Uterus (tissue), 2 donors: ENCODE measurements around the gene KRTAP10-3.

Source experiments
- POLR2A ChIP-seq, 2 donors: fragments of 450-650 bp; IDR thresholded peaks; one replicate each; pipeline ENCODE4 v1.6.1; 2016; ENCODE audit warnings: antibody characterized with exemption in 2 of 2, mild to moderate bottlenecking in 1 of 2, moderate library complexity in 1 of 2
- TF ChIP-seq, protein P1 (sequence below), 4 experiments: fragments of 200-600 bp in 2 of 4; fragments of 450-650 bp in 2 of 4; sonication (generic) in 2 of 4; IDR thresholded peaks; one replicate each; pipeline ENCODE4 v1.5.1; 2016 to 2019; ENCODE audit warnings: antibody characterized with exemption in 4 of 4, mild to moderate bottlenecking in 2 of 4, moderate library complexity in 1 of 4

DNA sequence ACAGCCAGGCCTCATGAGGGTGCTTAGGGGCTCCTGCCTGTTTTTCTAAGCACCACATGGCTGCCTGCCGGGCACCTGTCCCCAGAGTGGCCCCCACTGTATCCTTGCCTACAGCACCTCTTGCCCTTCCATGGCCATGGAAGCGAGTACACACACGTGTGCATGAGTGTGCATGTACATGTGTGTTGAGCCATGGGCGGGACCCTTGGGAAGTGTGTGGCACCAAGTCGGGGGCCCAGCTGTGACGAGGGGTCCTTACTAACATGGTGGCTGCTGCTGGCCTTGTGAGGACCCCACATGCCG is 44.4 kb downstream of the KRTAP10-3 start:
- TF ChIP-seq, protein P1, sequence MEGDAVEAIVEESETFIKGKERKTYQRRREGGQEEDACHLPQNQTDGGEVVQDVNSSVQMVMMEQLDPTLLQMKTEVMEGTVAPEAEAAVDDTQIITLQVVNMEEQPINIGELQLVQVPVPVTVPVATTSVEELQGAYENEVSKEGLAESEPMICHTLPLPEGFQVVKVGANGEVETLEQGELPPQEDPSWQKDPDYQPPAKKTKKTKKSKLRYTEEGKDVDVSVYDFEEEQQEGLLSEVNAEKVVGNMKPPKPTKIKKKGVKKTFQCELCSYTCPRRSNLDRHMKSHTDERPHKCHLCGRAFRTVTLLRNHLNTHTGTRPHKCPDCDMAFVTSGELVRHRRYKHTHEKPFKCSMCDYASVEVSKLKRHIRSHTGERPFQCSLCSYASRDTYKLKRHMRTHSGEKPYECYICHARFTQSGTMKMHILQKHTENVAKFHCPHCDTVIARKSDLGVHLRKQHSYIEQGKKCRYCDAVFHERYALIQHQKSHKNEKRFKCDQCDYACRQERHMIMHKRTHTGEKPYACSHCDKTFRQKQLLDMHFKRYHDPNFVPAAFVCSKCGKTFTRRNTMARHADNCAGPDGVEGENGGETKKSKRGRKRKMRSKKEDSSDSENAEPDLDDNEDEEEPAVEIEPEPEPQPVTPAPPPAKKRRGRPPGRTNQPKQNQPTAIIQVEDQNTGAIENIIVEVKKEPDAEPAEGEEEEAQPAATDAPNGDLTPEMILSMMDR (IDR thresholded peaks at IDR 0.05), result no peak
- TF ChIP-seq POLR2A (IDR thresholded peaks at IDR 0.05), result no peak
